Loucy (cell line): Measurements from ENCODE around the gene JARID2.

ENCODE experiments used
- H2AFZ ChIP-seq: fragments of 200-600 bp; sonication (generic); 2 replicates; pipeline ENCODE4 v1.6.0; 2016; ENCODE audit warnings: antibody characterized with exemption, mild to moderate bottlenecking, low read length, moderate library complexity
- H3F3A ChIP-seq: fragments of 200-600 bp; 2 replicates; pipeline ENCODE4 v1.6.0; 2016; ENCODE audit warnings: antibody characterized with exemption, low read depth, mild to moderate bottlenecking
- H3K27me3 ChIP-seq: fragments of 200-600 bp; sonication (generic); 2 replicates; pipeline ENCODE4 v1.6.1; 2014; ENCODE audit warnings: low read length, mild to moderate bottlenecking; ENCODE audit not compliant: insufficient read depth, poor library complexity, severe bottlenecking
- H3K36me3 ChIP-seq: fragments of 200-600 bp; sonication (generic); 2 replicates; pipeline ENCODE4 v1.6.1; 2016; ENCODE audit warnings: low read length; ENCODE audit not compliant: insufficient read depth
- H3K4me1 ChIP-seq: fragments of 200-600 bp; sonication (generic); 2 replicates; pipeline ENCODE4 v1.5.1; 2014; ENCODE audit warnings: low read length, mild to moderate bottlenecking; ENCODE audit not compliant: insufficient read depth, poor library complexity, severe bottlenecking
- H3K4me2 ChIP-seq: fragments of 200-600 bp; sonication (generic); 2 replicates; pipeline ENCODE4 v1.6.0; 2014; ENCODE audit warnings: antibody characterized with exemption, low read length, low read depth, mild to moderate bottlenecking; ENCODE audit not compliant: poor library complexity, severe bottlenecking
- H3K4me3 ChIP-seq: fragments of 200-600 bp; sonication (generic); 2 replicates; pipeline ENCODE4 v1.5.1; 2014; ENCODE audit warnings: low read length, mild to moderate bottlenecking, mixed read lengths; ENCODE audit not compliant: poor library complexity, severe bottlenecking
- H3K79me2 ChIP-seq: fragments of 200-600 bp; sonication (generic); 2 replicates; pipeline ENCODE4 v1.6.1; 2014; ENCODE audit warnings: low read length; ENCODE audit not compliant: insufficient read depth
- H3K9ac ChIP-seq: fragments of 200-600 bp; sonication (generic); 2 replicates; pipeline ENCODE4 v1.6.0; 2014; ENCODE audit warnings: mild to moderate bottlenecking, low read depth, low read length, moderate library complexity; ENCODE audit not compliant: poor library complexity, severe bottlenecking
- H3K9me2 ChIP-seq: fragments of 200-600 bp; sonication (generic); replicated peaks from 2 replicates; pipeline ENCODE4 v1.6.1; 2016; ENCODE audit warnings: low read depth, low read length, mixed read lengths
- H3K9me3 ChIP-seq: fragments of 200-600 bp; sonication (generic); 2 replicates; pipeline ENCODE4 v1.6.1; 2014; ENCODE audit warnings: mild to moderate bottlenecking, antibody characterized with exemption, low read length, low read depth; ENCODE audit not compliant: insufficient read depth
- H4K20me1 ChIP-seq: fragments of 200-600 bp; sonication (generic); 2 replicates; pipeline ENCODE4 v1.6.0; 2014; ENCODE audit warnings: antibody characterized with exemption, low read length, mild to moderate bottlenecking; ENCODE audit not compliant: insufficient read depth, poor library complexity, severe bottlenecking
- EZH2phosphoT487 ChIP-seq: fragments of 200-600 bp; IDR thresholded peaks from 2 replicates; pipeline ENCODE4 v1.6.1; 2018; ENCODE audit warnings: antibody characterized with exemption, mild to moderate bottlenecking, moderate library complexity, borderline replicate concordance
- TF ChIP-seq, protein P1 (sequence below): fragments of 200-600 bp; sonication (generic); conservative IDR thresholded peaks from 2 replicates; pipeline ENCODE4 v1.5.1; 2014; ENCODE audit warnings: mild to moderate bottlenecking, antibody characterized with exemption, low read length

The JARID2 gene

DNA sequence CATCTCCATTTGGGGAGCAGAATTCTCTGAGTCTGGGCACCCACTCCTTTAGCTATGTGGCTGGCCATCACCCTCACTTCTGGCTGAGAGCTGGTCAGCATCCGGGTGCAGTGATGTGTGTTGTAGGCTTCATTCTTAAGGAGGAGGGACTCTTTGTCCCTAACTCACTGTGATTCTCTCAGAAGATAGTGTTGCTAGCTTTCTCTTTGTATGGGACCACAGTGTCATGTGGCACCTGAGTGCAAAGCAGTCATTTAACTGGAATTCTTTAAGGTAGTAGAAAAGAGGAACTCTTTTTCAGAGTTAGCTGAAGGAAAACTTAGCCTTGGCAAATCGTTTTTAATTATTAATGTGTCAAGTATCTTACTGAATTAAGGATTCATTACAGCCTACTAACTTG is 165.9 kb downstream of the JARID2 start:
- Histone ChIP-seq H3K4me2 (peak overlapping the region; percentile 73), H3K9me2 (no peaks in the 10 kb centered on the region), H3K79me2 (peaks cover 86% of the 10 kb centered on the region), H3K9ac (peak overlapping the region; percentile 64), H3K9me3 (no peaks in the 10 kb centered on the region), H3K4me3 (peak overlapping the region; percentile 53), H3K27me3 (no peaks in the 10 kb centered on the region), H3K36me3 (peaks cover 35% of the 10 kb centered on the region), H3F3A (peaks cover 12% of the 10 kb centered on the region; the same call in 1 of the 2 replicates), H4K20me1 (peaks cover 58% of the 10 kb centered on the region), H3K4me1 (peaks cover 75% of the 10 kb centered on the region), H2AFZ (no peak overlapping the region)
- TF ChIP-seq, protein P1, sequence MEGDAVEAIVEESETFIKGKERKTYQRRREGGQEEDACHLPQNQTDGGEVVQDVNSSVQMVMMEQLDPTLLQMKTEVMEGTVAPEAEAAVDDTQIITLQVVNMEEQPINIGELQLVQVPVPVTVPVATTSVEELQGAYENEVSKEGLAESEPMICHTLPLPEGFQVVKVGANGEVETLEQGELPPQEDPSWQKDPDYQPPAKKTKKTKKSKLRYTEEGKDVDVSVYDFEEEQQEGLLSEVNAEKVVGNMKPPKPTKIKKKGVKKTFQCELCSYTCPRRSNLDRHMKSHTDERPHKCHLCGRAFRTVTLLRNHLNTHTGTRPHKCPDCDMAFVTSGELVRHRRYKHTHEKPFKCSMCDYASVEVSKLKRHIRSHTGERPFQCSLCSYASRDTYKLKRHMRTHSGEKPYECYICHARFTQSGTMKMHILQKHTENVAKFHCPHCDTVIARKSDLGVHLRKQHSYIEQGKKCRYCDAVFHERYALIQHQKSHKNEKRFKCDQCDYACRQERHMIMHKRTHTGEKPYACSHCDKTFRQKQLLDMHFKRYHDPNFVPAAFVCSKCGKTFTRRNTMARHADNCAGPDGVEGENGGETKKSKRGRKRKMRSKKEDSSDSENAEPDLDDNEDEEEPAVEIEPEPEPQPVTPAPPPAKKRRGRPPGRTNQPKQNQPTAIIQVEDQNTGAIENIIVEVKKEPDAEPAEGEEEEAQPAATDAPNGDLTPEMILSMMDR = no peak
- TF ChIP-seq EZH2phosphoT487 = no peak

DNA sequence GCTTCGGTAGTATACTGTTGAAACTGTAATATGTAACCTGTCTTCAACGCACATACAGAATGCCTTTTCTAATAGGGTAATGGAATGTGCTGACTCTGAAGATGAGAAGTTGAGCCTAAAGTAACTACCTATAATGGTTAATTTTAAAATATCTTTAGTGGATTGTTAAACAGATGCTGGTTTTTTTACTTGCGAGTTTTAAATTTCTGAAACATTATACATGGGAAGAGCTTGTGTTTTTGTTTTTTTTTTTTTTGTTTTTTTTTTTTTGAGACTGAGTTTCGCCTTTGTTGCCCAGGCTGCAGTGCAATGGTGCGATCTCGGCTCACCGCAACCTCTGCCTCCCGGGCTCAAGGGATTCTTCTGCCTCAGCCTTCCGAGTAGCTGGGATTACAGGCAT is 166.9 kb downstream of the JARID2 start:
- H3K27me3 ChIP-seq = no peaks in the 10 kb centered on the region
- H2AFZ ChIP-seq = no peak overlapping the region
- peak overlapping the region; percentile 73 for H3K4me2 ChIP-seq
- H3K4me3 ChIP-seq = no peak overlapping the region
- H3K36me3 ChIP-seq = peaks cover 41% of the 10 kb centered on the region
- no peaks in the 10 kb centered on the region for H3K9me3 ChIP-seq
- H3K9me2 ChIP-seq = no peaks in the 10 kb centered on the region
- H3K4me1 ChIP-seq = peaks cover 73% of the 10 kb centered on the region
- no peak overlapping the region for H3K9ac ChIP-seq
- no peak for TF ChIP-seq EZH2phosphoT487
- TF ChIP-seq, protein P1 = no peak
- H4K20me1 ChIP-seq = peaks cover 58% of the 10 kb centered on the region
- peaks cover 18% of the 10 kb centered on the region; the same call in 1 of the 2 replicates for H3F3A ChIP-seq
- H3K79me2 ChIP-seq = peaks cover 86% of the 10 kb centered on the region

DNA sequence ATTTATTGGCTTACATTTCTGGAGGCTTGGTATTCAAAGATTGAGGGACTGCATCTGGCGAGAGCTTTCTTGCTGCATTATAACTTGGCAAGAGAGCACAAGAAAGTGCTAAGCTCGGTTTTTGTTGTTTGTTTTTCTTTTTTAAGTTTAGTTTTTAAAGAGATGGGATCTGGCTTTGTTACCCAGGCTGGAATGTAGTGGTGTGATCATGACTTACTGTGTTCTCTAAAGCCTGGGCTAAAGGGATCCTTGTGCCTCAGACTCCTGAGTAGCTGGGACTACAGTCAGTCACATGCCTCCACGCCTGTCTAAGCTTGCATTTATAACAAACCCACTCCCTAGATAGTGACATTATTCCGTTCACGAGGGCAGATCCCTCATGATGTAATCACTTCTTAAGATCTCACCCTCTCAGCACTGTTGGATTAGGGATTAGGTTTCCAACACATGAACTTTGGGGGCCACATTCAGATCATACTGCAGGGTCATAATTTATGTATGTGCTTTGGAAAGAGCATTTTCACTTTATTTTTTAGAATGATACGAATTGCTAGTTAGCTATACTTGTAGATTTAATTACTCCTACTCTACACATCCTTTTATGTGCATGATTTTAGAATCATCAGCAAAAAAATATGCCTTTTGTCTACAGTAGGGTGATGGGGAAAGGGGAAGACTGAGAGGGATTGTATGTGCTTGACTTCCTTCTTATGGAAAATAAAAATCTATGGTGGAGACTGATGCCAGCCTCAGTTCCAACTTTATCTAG is 167.8 kb downstream of the JARID2 start:
- Histone ChIP-seq H3F3A (peaks cover 18% of the 10 kb centered on the region; the same call in 1 of the 2 replicates), H3K27me3 (no peaks in the 10 kb centered on the region), H3K79me2 (peaks cover 86% of the 10 kb centered on the region), H2AFZ (no peak overlapping the region), H3K9me2 (no peaks in the 10 kb centered on the region), H3K36me3 (peaks cover 46% of the 10 kb centered on the region), H3K4me2 (peak overlapping the region; percentile 12), H3K9ac (peak overlapping the region; percentile 19), H4K20me1 (peaks cover 61% of the 10 kb centered on the region), H3K9me3 (no peaks in the 10 kb centered on the region), H3K4me3 (no peak overlapping the region), H3K4me1 (peaks cover 71% of the 10 kb centered on the region)
- no peak for TF ChIP-seq EZH2phosphoT487
- TF ChIP-seq, protein P1 = no peak
